NT2/D1 (cell line): Measurements from ENCODE around the gene KRTAP5-8.

Source experiments
- DNase-seq: peaks from one replicate; pipeline ENCODE4 v3.0.0-alpha.2; 2011; ENCODE audit warnings: low read depth, low spot score
- H3K27me3 ChIP-seq: 2 replicates; pipeline ENCODE4 v1.6.0; 2011; ENCODE audit warnings: mild to moderate bottlenecking; ENCODE audit not compliant: insufficient read length, insufficient read depth
- H3K36me3 ChIP-seq: 2 replicates; pipeline ENCODE4 v1.6.1; 2011; ENCODE audit warnings: mild to moderate bottlenecking, low read length, mixed read lengths; ENCODE audit not compliant: insufficient read depth, insufficient read length
- H3K4me1 ChIP-seq: 2 replicates; pipeline ENCODE4 v1.5.1; 2011; ENCODE audit not compliant: insufficient read depth, insufficient read length
- H3K4me3 ChIP-seq: 2 replicates; pipeline ENCODE4 v1.5.1; 2011; ENCODE audit warnings: low read depth; ENCODE audit not compliant: insufficient read length
- H3K9ac ChIP-seq: 2 replicates; pipeline ENCODE4 v1.6.0; 2011; ENCODE audit warnings: low read depth; ENCODE audit not compliant: insufficient read length
- H3K9me3 ChIP-seq: 2 replicates; pipeline ENCODE4 v1.5.1; 2011; ENCODE audit warnings: mild to moderate bottlenecking, low read length; ENCODE audit not compliant: insufficient read depth
- SUZ12 ChIP-seq: IDR thresholded peaks from 2 replicates; pipeline ENCODE4 v1.6.1; 2011; ENCODE audit not compliant: insufficient read length, insufficient read depth; ENCODE audit errors: extremely low read depth
- YY1 ChIP-seq: IDR thresholded peaks from 2 replicates; pipeline ENCODE4 v1.6.1; 2011; ENCODE audit not compliant: insufficient read length, insufficient read depth
- ZNF274 ChIP-seq: IDR thresholded peaks from 2 replicates; pipeline ENCODE4 v1.6.1; 2011; ENCODE audit warnings: mild to moderate bottlenecking, low read depth, low read length

The KRTAP5-8 gene

GRCh38 chr11:71542382-71542781 is 4.6 kb downstream of the KRTAP5-8 start:
- no peak for DNase-seq
- Histone ChIP-seq H3K9ac (no peak overlapping the region), H3K9me3 (no peaks in the 10 kb centered on the region; the same call in 1 of the 2 replicates), H3K4me3 (no peak overlapping the region), H3K4me1 (peaks cover 6% of the 10 kb centered on the region), H3K27me3 (no peaks in the 10 kb centered on the region), H3K36me3 (no peaks in the 10 kb centered on the region)
- TF ChIP-seq YY1 (no peak), ZNF274 (no peak), SUZ12 (no peak)

GRCh38 chr11:71542879-71543777 is 5.3 kb downstream of the KRTAP5-8 start:
- H3K27me3 ChIP-seq: no peaks in the 10 kb centered on the region
- no peaks in the 10 kb centered on the region; the same call in 1 of the 2 replicates for H3K9me3 ChIP-seq
- H3K4me1 ChIP-seq: peaks cover 6% of the 10 kb centered on the region
- H3K9ac ChIP-seq: no peak overlapping the region
- no peak overlapping the region for H3K4me3 ChIP-seq
- H3K36me3 ChIP-seq: no peaks in the 10 kb centered on the region
- TF ChIP-seq ZNF274: no peak
- TF ChIP-seq YY1: no peak
- DNase-seq: no peak

GRCh38 chr11:71543866-71544265 is 6.0 kb downstream of the KRTAP5-8 start:
- no peaks in the 10 kb centered on the region; the same call in 1 of the 2 replicates for H3K9me3 ChIP-seq
- H3K27me3 ChIP-seq: no peaks in the 10 kb centered on the region
- TF ChIP-seq ZNF274 (no peak), YY1 (no peak), SUZ12 (no peak)

GRCh38 chr11:71544525-71545214 is 6.8 kb downstream of the KRTAP5-8 start:
- Histone ChIP-seq H3K36me3 (no peaks in the 10 kb centered on the region), H3K4me3 (no peak overlapping the region), H3K9me3 (no peaks in the 10 kb centered on the region; the same call in 1 of the 2 replicates), H3K9ac (no peak overlapping the region), H3K27me3 (no peaks in the 10 kb centered on the region), H3K4me1 (peaks cover 2% of the 10 kb centered on the region)
- no peak for DNase-seq
- TF ChIP-seq SUZ12: no peak
- no peak for TF ChIP-seq YY1
- no peak for TF ChIP-seq ZNF274

More at GRCh38 chr11:71543866-71544265, 6.0 kb downstream of the KRTAP5-8 start:
- H3K9ac ChIP-seq: no peak overlapping the region
- no peak for DNase-seq
- H3K4me1 ChIP-seq: peaks cover 2% of the 10 kb centered on the region
- H3K36me3 ChIP-seq: no peaks in the 10 kb centered on the region
- no peak overlapping the region for H3K4me3 ChIP-seq

GRCh38 chr11:71545405-71545966 is 7.7 kb downstream of the KRTAP5-8 start:
- no peaks in the 10 kb centered on the region; the same call in 1 of the 2 replicates for H3K9me3 ChIP-seq
- peaks cover 2% of the 10 kb centered on the region for H3K4me1 ChIP-seq
- DNase-seq: no peak
- H3K36me3 ChIP-seq: no peaks in the 10 kb centered on the region
- H3K4me3 ChIP-seq: no peak overlapping the region
- no peaks in the 10 kb centered on the region for H3K27me3 ChIP-seq
- H3K9ac ChIP-seq: no peak overlapping the region
- TF ChIP-seq SUZ12: no peak

GRCh38 chr11:71548120-71548519 is 10.3 kb downstream of the KRTAP5-8 start, which contains the start of gene KRTAP5-9:
KRTAP5-9 (plus strand) TSS chr11:71548420; CDS start chr11:71548658, 238 bp downstream.
- Histone ChIP-seq H3K9me3 (no peaks in the 10 kb centered on the region; the same call in 1 of the 2 replicates), H3K4me1 (peaks cover 1% of the 10 kb centered on the region), H3K9ac (no peak within 1 kb of the TSS), H3K4me3 (no peak within 1 kb of the TSS), H3K27me3 (no peaks in the 10 kb centered on the region), H3K36me3 (no peaks in the 10 kb centered on the region)
- no peak for TF ChIP-seq YY1
- no peak for TF ChIP-seq SUZ12
- no peak for TF ChIP-seq ZNF274
- no peak for DNase-seq

- H3K9ac ChIP-seq: no peak overlapping the region
- no peak for TF ChIP-seq ZNF274
- TF ChIP-seq SUZ12: no peak
- no peak for TF ChIP-seq YY1
- DNase-seq: no peak
- H3K4me3 ChIP-seq: no peak overlapping the region
- no peaks in the 10 kb centered on the region for H3K36me3 ChIP-seq
- no peaks in the 10 kb centered on the region; the same call in 1 of the 2 replicates for H3K9me3 ChIP-seq
- no peaks in the 10 kb centered on the region for H3K4me1 ChIP-seq
- H3K27me3 ChIP-seq: no peaks in the 10 kb centered on the region
Observed at GRCh38 chr11:71548716-71549151, 10.9 kb downstream of the KRTAP5-8 start.
